OCI-LY1 (cell line): ENCODE results near the gene PKNOX1.
"Not testable (repeated sequence)": the region's sequence is repeated elsewhere in the genome, so short reads cannot be mapped to it uniquely, and the experiment has no call there.

Experiments
- H2AFZ ChIP-seq: fragments of 200-600 bp; sonication (generic), shearing (Covaris generic); 2 replicates; pipeline ENCODE4 v1.6.0; 2014; ENCODE audit warnings: antibody characterized with exemption, mild to moderate bottlenecking, low read length
- H3F3A ChIP-seq: fragments of 200-600 bp; sonication (generic), shearing (Covaris generic); 2 replicates; pipeline ENCODE4 v1.6.0; 2014; ENCODE audit warnings: mild to moderate bottlenecking, antibody characterized with exemption, low read length, moderate library complexity; ENCODE audit not compliant: insufficient read depth
- H3K27ac ChIP-seq: fragments of 200-600 bp; sonication (generic); 2 replicates; pipeline ENCODE4 v1.5.1; 2014; ENCODE audit warnings: low read length, mixed run types, mild to moderate bottlenecking, low read depth; ENCODE audit not compliant: poor library complexity, severe bottlenecking
- H3K27me3 ChIP-seq: fragments of 200-600 bp; sonication (generic); 2 replicates; pipeline ENCODE4 v1.6.0; 2014; ENCODE audit warnings: antibody characterized with exemption, mild to moderate bottlenecking, low read length, moderate library complexity; ENCODE audit not compliant: insufficient read depth
- H3K36me3 ChIP-seq: fragments of 200-600 bp; sonication (generic); 2 replicates; pipeline ENCODE4 v1.6.1; 2014; ENCODE audit warnings: mild to moderate bottlenecking, antibody characterized with exemption, low read length, moderate library complexity, mixed read lengths; ENCODE audit not compliant: insufficient read depth
- H3K4me1 ChIP-seq: fragments of 200-600 bp; sonication (generic); 2 replicates; pipeline ENCODE4 v1.5.1; 2014; ENCODE audit warnings: mild to moderate bottlenecking, low read length, moderate library complexity; ENCODE audit not compliant: insufficient read depth, severe bottlenecking
- H3K4me2 ChIP-seq: fragments of 200-600 bp; sonication (generic), shearing (Covaris generic); 2 replicates; pipeline ENCODE4 v1.6.1; 2014; ENCODE audit warnings: low read length
- H3K4me3 ChIP-seq: fragments of 200-600 bp; sonication (generic); 2 replicates; pipeline ENCODE4 v1.5.1; 2014; ENCODE audit warnings: low read length, low read depth, mild to moderate bottlenecking, mixed read lengths; ENCODE audit not compliant: poor library complexity, severe bottlenecking
- H3K79me2 ChIP-seq: fragments of 200-600 bp; shearing (Covaris generic); 2 replicates; pipeline ENCODE4 v1.6.1; 2016; ENCODE audit warnings: mixed run types, low read length, mixed read lengths; ENCODE audit not compliant: insufficient read depth
- H3K9ac ChIP-seq: fragments of 200-600 bp; sonication (generic), shearing (Covaris generic); 2 replicates; pipeline ENCODE4 v1.6.1; 2014; ENCODE audit warnings: mild to moderate bottlenecking, low read length, mixed read lengths
- H3K9me2 ChIP-seq: fragments of 200-600 bp; sonication (generic), shearing (Covaris generic); 2 replicates; pipeline ENCODE4 v1.6.1; 2014; ENCODE audit warnings: low read depth, mild to moderate bottlenecking, low read length, mixed read lengths
- H3K9me3 ChIP-seq: fragments of 200-600 bp; shearing (Covaris generic); 2 replicates; pipeline ENCODE4 v1.6.1; 2014; ENCODE audit warnings: low read length, mixed read lengths
- H4K20me1 ChIP-seq: fragments of 200-600 bp; sonication (generic), shearing (Covaris generic); 2 replicates; pipeline ENCODE4 v1.6.0; 2016; ENCODE audit warnings: mild to moderate bottlenecking, low read length; ENCODE audit not compliant: insufficient read depth
- CTCF ChIP-seq: fragments of 200-600 bp; sonication (generic), shearing (Covaris generic); IDR thresholded peaks from 2 replicates; pipeline ENCODE4 v1.5.1; 2017; ENCODE audit warnings: mild to moderate bottlenecking, antibody characterized with exemption, low read length, moderate library complexity, mixed read lengths
- EZH2 ChIP-seq: fragments of 200-600 bp; sonication (generic), shearing (Covaris generic); IDR thresholded peaks from 2 replicates; pipeline ENCODE4 v1.8.0; 2017; ENCODE audit warnings: borderline replicate concordance, mixed run types, mild to moderate bottlenecking, antibody characterized with exemption, low read length, moderate library complexity, mixed read lengths

The PKNOX1 gene

GRCh38 chr21:43000041-43000440, 25.7 kb downstream of the PKNOX1 start:
- H3K79me2 ChIP-seq, H3K4me2 ChIP-seq, H3K4me3 ChIP-seq, H3K4me1 ChIP-seq, H3K27me3 ChIP-seq, H3F3A ChIP-seq, H3K9me3 ChIP-seq, H4K20me1 ChIP-seq, H3K27ac ChIP-seq, H2AFZ ChIP-seq, H3K9me2 ChIP-seq, H3K9ac ChIP-seq, H3K36me3 ChIP-seq: not testable (repeated sequence)

GRCh38 chr21:43001316-43001715, 27.0 kb downstream of the PKNOX1 start:
- Histone ChIP-seq H2AFZ (no peak overlapping the region), H3K9ac (no peak overlapping the region), H3K79me2 (no peaks in the 10 kb centered on the region), H3K27me3 (no peaks in the 10 kb centered on the region), H3K4me3 (no peak overlapping the region), H3F3A (no peaks in the 10 kb centered on the region), H3K9me2 (no peaks in the 10 kb centered on the region), H3K36me3 (peaks cover 8% of the 10 kb centered on the region; the same call in 1 of the 2 replicates), H4K20me1 (no peaks in the 10 kb centered on the region), H3K27ac (no peak overlapping the region), H3K4me1 (no peaks in the 10 kb centered on the region), H3K4me2 (no peak overlapping the region), H3K9me3 (peaks cover 7% of the 10 kb centered on the region)
- TF ChIP-seq EZH2: no peak
- TF ChIP-seq CTCF: no peak

GRCh38 chr21:43004926-43005325, 30.6 kb downstream of the PKNOX1 start:
- Histone ChIP-seq H3K27ac (no peak overlapping the region), H2AFZ (no peak overlapping the region), H3K9me3 (no peaks in the 10 kb centered on the region), H3K36me3 (peaks cover 35% of the 10 kb centered on the region), H4K20me1 (no peaks in the 10 kb centered on the region), H3K4me2 (no peak overlapping the region), H3K4me1 (no peaks in the 10 kb centered on the region), H3F3A (no peaks in the 10 kb centered on the region), H3K4me3 (no peak overlapping the region), H3K9ac (no peak overlapping the region), H3K27me3 (no peaks in the 10 kb centered on the region), H3K9me2 (no peaks in the 10 kb centered on the region), H3K79me2 (no peaks in the 10 kb centered on the region)
- TF ChIP-seq CTCF (no peak), EZH2 (no peak)

GRCh38 chr21:43005635-43006034, 31.3 kb downstream of the PKNOX1 start:
- peaks cover 37% of the 10 kb centered on the region for H3K36me3 ChIP-seq
- H3K4me3 ChIP-seq: no peak overlapping the region
- H3K27me3 ChIP-seq: no peaks in the 10 kb centered on the region
- H3K27ac ChIP-seq: no peak overlapping the region
- H3K9me3 ChIP-seq: no peaks in the 10 kb centered on the region
- H3K79me2 ChIP-seq: no peaks in the 10 kb centered on the region
- no peak overlapping the region for H2AFZ ChIP-seq
- no peaks in the 10 kb centered on the region for H4K20me1 ChIP-seq
- no peak overlapping the region for H3K9ac ChIP-seq
- H3K9me2 ChIP-seq: no peaks in the 10 kb centered on the region
- H3F3A ChIP-seq: no peaks in the 10 kb centered on the region
- TF ChIP-seq CTCF (no peak), EZH2 (no peak)
- no peak overlapping the region for H3K4me2 ChIP-seq
- no peaks in the 10 kb centered on the region for H3K4me1 ChIP-seq

- H3K9me2 ChIP-seq, H3K4me2 ChIP-seq, H3K27me3 ChIP-seq, H2AFZ ChIP-seq, H3F3A ChIP-seq, H3K9me3 ChIP-seq, H3K79me2 ChIP-seq, H3K9ac ChIP-seq, H4K20me1 ChIP-seq, H3K4me1 ChIP-seq, H3K4me3 ChIP-seq, H3K27ac ChIP-seq: not testable (repeated sequence)
- peaks cover 38% of the 10 kb centered on the region for H3K36me3 ChIP-seq
Observed at GRCh38 chr21:43006051-43006873, 31.9 kb downstream of the PKNOX1 start.
